Kidney (tissue), 14 donors: ENCODE data around the gene RSRC2. TPM values are rescaled to one million over a fixed set of nuclear protein-coding genes. Genes with fewer than 3 reads are reported as not detected.

Experiments used
- DNase-seq, 5 donors: peaks; one replicate each; pipeline ENCODE4 v3.0.0-alpha.2; 2013 to 2020
- FAIRE-seq: peaks from 2 replicates; lab custom pipeline; 2012; peaks lifted over from hg19 to GRCh38; lab: Jason Lieb, UNC
- H3K27ac ChIP-seq, 2 donors: one replicate each; pipeline ENCODE4 v1.7.0; 2013; ENCODE audit warnings: low read depth in 2 of 2, low read length in 2 of 2, inconsistent platforms in 1 of 2
- H3K27me3 ChIP-seq: one replicate; pipeline ENCODE4 v1.7.1; 2013; ENCODE audit warnings: low read length, inconsistent platforms; ENCODE audit not compliant: control insufficient read depth, insufficient read depth
- H3K36me3 ChIP-seq, 3 donors: one replicate each; pipeline versions ENCODE4 v1.7.0 to v1.7.1; 2013; ENCODE audit warnings: low read length in 3 of 3, control low read depth in 1 of 3, inconsistent platforms in 1 of 3; ENCODE audit not compliant: insufficient read depth in 3 of 3, control insufficient read depth in 2 of 3
- H3K4me1 ChIP-seq, 3 donors: one replicate each; pipeline versions ENCODE4 v1.7.0 to v1.7.1; 2013; ENCODE audit warnings: low read length in 3 of 3, inconsistent platforms in 1 of 3, low read depth in 1 of 3; ENCODE audit not compliant: control insufficient read depth in 2 of 3, insufficient read depth in 2 of 3
- H3K4me3 ChIP-seq, 3 donors: one replicate each; pipeline versions ENCODE4 v1.7.0 to v1.8.1; 2013; ENCODE audit warnings: low read length in 3 of 3, control low read depth in 1 of 3, inconsistent platforms in 1 of 3
- H3K9ac ChIP-seq, 3 donors: one replicate each; pipeline versions ENCODE4 v1.7.0 to v1.7.1; 2013; ENCODE audit warnings: low read length in 3 of 3, control low read depth in 1 of 3, inconsistent platforms in 1 of 3
- H3K9me3 ChIP-seq, 3 donors: one replicate each; pipeline versions ENCODE4 v1.7.0 to v1.7.1; 2013; ENCODE audit warnings: low read length in 3 of 3, control low read depth in 1 of 3, inconsistent platforms in 1 of 3; ENCODE audit not compliant: control insufficient read depth in 2 of 3, insufficient read depth in 1 of 3
- intact Hi-C: fragments of 100-400 bp; cut with DNase I; formaldehyde crosslinking; loops from one replicate; pipeline ENCODE4 v1.11.1; 2022
- polyA plus RNA-seq: library from polyadenylated mRNA; stranded (reverse); fragments of 350-450 nt; fragmentation: Illumina TruSeq; extraction: RNeasy Lipid Tissue Mini Kit (QIAGEN cat#74804); gene quantifications from one replicate; pipeline ENCODE4 v1.2.3, GENCODE V29; 2014; ENCODE audit warnings: low read depth, low replicate concordance; ENCODE audit not compliant: insufficient read depth
- total RNA-seq: library from RNA; stranded (reverse); fragmentation: NEBNext Ultra II Directional; extraction: Animal tissue kit (Norgen Biotek cat#: 25700); gene quantifications from one replicate; pipeline ENCODE4 v1.2.1, GENCODE V29; 2021
- TF ChIP-seq, protein P1 (sequence below): IDR thresholded peaks from 3 replicates; pipeline ENCODE4 v1.5.1; 2012; ENCODE audit warnings: mild to moderate bottlenecking, moderate library complexity, borderline replicate concordance; ENCODE audit not compliant: insufficient read depth; ENCODE audit errors: extremely low read depth
- donor health status: control.
- donor health status: control.
- donor health status: control.
- donor health status: control.
- donor health status: control.
- donor health status: DM: yes; HTN: yes; CAD: no.
- donor health status: Normal renal cell carcinoma (clear cell type).

Gene RSRC2
- total and polyA plus RNA-seq, 2 donors from 2014 or later = 39.4 to 73.9 TPM

DNA sequence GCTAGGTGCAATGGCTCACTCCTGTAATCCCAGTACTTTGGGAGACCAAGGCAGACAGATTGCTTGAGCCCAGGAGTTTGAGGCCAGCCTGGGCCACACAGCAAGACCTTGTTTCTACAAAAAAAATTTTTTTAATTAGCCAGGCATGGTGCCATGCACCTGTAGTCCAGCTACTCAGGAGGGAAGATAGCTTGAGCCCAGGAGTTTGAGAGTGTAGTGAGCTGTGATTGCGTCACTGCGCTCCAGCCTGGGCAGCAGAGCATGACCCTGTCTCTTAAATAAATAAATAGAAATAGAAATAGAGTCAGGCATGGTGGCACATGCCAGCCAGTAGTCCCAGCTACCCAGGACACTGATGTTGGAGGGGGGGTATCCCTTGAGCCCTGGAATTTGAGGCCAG, 67.5 kb downstream of the RSRC2 start:
- Histone ChIP-seq H3K4me3 (no peak overlapping the region), H3K9me3 (no peaks in the 10 kb centered on the region), H3K9ac (no peak overlapping the region), H3K27ac (peak overlapping the region in 1 of 2 donors; percentile 40), H3K4me1 (peaks cover 0 to 3% (median 0%) of the 10 kb centered on the region in 3 donors), H3K27me3 (no peaks in the 10 kb centered on the region), H3K36me3 (no peaks in the 10 kb centered on the region)
- TF ChIP-seq, protein P1, sequence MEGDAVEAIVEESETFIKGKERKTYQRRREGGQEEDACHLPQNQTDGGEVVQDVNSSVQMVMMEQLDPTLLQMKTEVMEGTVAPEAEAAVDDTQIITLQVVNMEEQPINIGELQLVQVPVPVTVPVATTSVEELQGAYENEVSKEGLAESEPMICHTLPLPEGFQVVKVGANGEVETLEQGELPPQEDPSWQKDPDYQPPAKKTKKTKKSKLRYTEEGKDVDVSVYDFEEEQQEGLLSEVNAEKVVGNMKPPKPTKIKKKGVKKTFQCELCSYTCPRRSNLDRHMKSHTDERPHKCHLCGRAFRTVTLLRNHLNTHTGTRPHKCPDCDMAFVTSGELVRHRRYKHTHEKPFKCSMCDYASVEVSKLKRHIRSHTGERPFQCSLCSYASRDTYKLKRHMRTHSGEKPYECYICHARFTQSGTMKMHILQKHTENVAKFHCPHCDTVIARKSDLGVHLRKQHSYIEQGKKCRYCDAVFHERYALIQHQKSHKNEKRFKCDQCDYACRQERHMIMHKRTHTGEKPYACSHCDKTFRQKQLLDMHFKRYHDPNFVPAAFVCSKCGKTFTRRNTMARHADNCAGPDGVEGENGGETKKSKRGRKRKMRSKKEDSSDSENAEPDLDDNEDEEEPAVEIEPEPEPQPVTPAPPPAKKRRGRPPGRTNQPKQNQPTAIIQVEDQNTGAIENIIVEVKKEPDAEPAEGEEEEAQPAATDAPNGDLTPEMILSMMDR = no peak
- intact Hi-C loops = no loop called here
- DNase-seq (peak; percentile 54 to 80 (median 60)), FAIRE-seq (no peak)

DNA sequence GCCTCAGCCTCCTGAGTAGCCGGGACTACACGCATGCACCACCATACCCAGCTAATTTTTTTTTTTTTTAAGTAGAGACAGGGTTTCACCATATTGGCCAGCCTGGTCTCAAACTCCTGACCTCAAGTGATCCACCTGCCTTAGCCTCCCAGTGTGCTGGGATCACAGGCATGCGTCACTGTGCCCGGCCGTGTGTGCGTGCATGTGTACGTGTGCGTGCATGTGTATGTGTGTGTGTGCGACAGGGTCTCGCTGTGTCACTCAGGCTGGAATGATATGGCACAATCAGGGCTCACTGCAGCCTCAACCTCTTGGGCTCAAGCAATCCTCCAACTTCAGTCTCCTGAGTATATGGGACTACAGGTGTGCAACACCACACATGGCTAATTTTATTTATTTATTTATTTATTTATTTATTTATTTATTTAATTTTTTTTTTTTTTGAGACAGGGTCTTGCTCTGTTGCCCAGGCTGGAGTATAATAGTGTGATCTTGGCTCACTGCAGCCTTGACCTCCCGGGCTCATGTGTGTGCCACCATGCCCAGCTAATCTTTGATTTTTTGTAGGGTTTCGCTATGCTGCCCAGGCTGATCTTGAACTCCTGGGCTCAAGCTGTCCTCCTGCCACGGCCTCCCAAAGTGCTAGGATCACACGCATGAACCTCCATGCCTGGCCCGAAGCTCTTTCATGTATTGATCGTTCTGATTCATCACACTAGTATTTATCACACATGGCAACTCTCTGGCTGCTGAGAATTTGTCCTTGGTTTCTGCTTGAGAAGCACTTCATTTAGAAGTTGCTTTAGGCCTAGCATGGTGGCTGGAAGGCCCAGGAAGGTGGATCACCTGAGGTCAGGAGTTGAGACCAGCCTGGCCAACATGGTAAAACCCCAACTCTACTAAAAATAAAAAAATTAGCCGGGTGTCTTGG, 68.4 kb downstream of the RSRC2 start:
- H3K27me3 ChIP-seq = no peaks in the 10 kb centered on the region
- TF ChIP-seq, protein P1 = no peak
- H3K4me3 ChIP-seq = no peak overlapping the region
- H3K27ac ChIP-seq = peak overlapping the region in 1 of 2 donors; percentile 17
- no peaks in the 10 kb centered on the region for H3K4me1 ChIP-seq
- DNase-seq (no peak), FAIRE-seq (no peak)
- H3K36me3 ChIP-seq = no peaks in the 10 kb centered on the region
- H3K9me3 ChIP-seq = no peaks in the 10 kb centered on the region
- intact Hi-C loops = no loop called here
- H3K9ac ChIP-seq = no peak overlapping the region

DNA sequence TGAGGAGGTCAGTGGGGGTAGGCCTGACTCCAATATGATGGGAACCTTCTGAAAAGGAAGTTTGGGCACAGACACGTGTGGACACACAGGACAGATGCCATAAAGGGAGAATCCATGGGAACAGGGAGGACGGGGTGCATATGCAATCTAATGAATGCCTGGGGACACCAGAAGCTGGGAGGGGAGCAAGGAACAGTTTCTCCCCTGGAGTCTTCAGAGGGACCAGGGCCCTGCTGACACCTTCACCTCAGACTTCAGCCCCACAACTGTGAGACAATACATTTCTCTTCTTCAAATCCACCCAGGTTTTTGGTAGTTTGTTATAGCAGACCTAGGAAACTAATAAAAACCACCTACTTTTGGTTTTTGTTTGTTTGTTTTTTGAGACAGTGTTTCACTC, 69.1 kb downstream of the RSRC2 start:
- Histone ChIP-seq H3K27ac (no peak overlapping the region), H3K9ac (no peak overlapping the region), H3K36me3 (no peaks in the 10 kb centered on the region), H3K4me3 (no peak overlapping the region), H3K4me1 (no peaks in the 10 kb centered on the region), H3K27me3 (no peaks in the 10 kb centered on the region), H3K9me3 (no peaks in the 10 kb centered on the region)
- DNase-seq (no peak), FAIRE-seq (no peak)
- intact Hi-C loops = no loop called here
- TF ChIP-seq, protein P1 = no peak
